HG02610 (cell line): ENCODE data around the gene MSI2.

ENCODE experiments used
- ATAC-seq: cut with Tn5 transposase; IDR thresholded peaks from one replicate; pipeline ENCODE4 v1.9.1; 2021; ENCODE audit warnings: mild to moderate bottlenecking, moderate library complexity; ENCODE audit not compliant: unreplicated experiment

Gene MSI2

GRCh38 chr17:57245786-57246185 is 10.5 kb upstream of the MSI2 start:
- ATAC-seq, result no peak

- no peak for ATAC-seq
These were observed 10.1 kb upstream of the MSI2 start for GRCh38 chr17:57246257-57246656.

- no peak for ATAC-seq
These were observed 9.1 kb upstream of the MSI2 start for GRCh38 chr17:57247261-57247660.

- no peak for ATAC-seq
These were observed 8.4 kb upstream of the MSI2 start for GRCh38 chr17:57247913-57248312.

GRCh38 chr17:57249520-57249919 is 6.8 kb upstream of the MSI2 start:
- no peak for ATAC-seq

GRCh38 chr17:57251211-57251787 is 5.0 kb upstream of the MSI2 start:
- no peak for ATAC-seq

GRCh38 chr17:57253362-57254065 is 2.8 kb upstream of the MSI2 start:
- no peak for ATAC-seq

GRCh38 chr17:57255182-57255775 is 1.0 kb upstream of the MSI2 start:
- ATAC-seq, result no peak

GRCh38 chr17:57256708-57257112 is 387 bp downstream of the MSI2 start:
- ATAC-seq, result no peak

GRCh38 chr17:57257195-57257894 is 1.0 kb downstream of the MSI2 start:
- no peak for ATAC-seq

GRCh38 chr17:57257895-57258851 is 1.9 kb downstream of the MSI2 start:
- no peak for ATAC-seq

- no peak for ATAC-seq
These were observed 3.0 kb downstream of the MSI2 start for GRCh38 chr17:57259306-57259705.

GRCh38 chr17:57259817-57260216 is 3.5 kb downstream of the MSI2 start:
- ATAC-seq, result no peak

- ATAC-seq, result no peak
These were observed 4.2 kb downstream of the MSI2 start for GRCh38 chr17:57260325-57261083.

GRCh38 chr17:57261084-57261461 is 4.8 kb downstream of the MSI2 start:
- ATAC-seq, result no peak

GRCh38 chr17:57262557-57262956 is 6.2 kb downstream of the MSI2 start:
- ATAC-seq, result no peak

- ATAC-seq, result no peak
These were observed 7.9 kb downstream of the MSI2 start for GRCh38 chr17:57264250-57264649.

- no peak for ATAC-seq
These were observed 8.5 kb downstream of the MSI2 start for GRCh38 chr17:57264776-57265175.

GRCh38 chr17:57266902-57267311 is 10.6 kb downstream of the MSI2 start:
- ATAC-seq, result no peak

GRCh38 chr17:57268181-57268580 is 11.9 kb downstream of the MSI2 start:
- no peak for ATAC-seq
